Astrocyte (in vitro differentiated cells and primary cell): ENCODE results near the gene OR4E2.

Experiments
- CTCF ChIP-seq: IDR thresholded peaks from 2 replicates; pipeline ENCODE4 v1.5.1; 2011; ENCODE audit warnings: low read depth, mild to moderate bottlenecking, inconsistent platforms, low read length, moderate library complexity; ENCODE audit not compliant: insufficient read depth
- EZH2 ChIP-seq: IDR thresholded peaks from 2 replicates; pipeline ENCODE4 v1.6.1; 2012; ENCODE audit warnings: mild to moderate bottlenecking, low read length, inconsistent platforms; ENCODE audit not compliant: insufficient read depth

GRCh38 chr14:21675566-21675965 lies 21.9 kb downstream of the OR4E2 start:
- TF ChIP-seq CTCF (no peak), EZH2 (no peak)
